M059J (cell line): Measurements from ENCODE around the gene BTBD16. TPM values are rescaled to one million over a fixed set of nuclear protein-coding genes. Genes with fewer than 3 reads are reported as not detected.

ENCODE experiments used
- DNase-seq: peaks from one replicate; pipeline ENCODE4 v3.0.0-alpha.2; 2012; ENCODE audit warnings: low read depth
- total RNA-seq: library from RNA; depleted of rRNA; stranded (reverse); fragments of >200 nt; shearing (Covaris generic); gene quantifications from 2 replicates; pipeline ENCODE4 v1.2.3, GENCODE V29; 2014

BTBD16 gene
- total RNA-seq, 1 experiment from 2014 or later: 0.05 TPM

DNA sequence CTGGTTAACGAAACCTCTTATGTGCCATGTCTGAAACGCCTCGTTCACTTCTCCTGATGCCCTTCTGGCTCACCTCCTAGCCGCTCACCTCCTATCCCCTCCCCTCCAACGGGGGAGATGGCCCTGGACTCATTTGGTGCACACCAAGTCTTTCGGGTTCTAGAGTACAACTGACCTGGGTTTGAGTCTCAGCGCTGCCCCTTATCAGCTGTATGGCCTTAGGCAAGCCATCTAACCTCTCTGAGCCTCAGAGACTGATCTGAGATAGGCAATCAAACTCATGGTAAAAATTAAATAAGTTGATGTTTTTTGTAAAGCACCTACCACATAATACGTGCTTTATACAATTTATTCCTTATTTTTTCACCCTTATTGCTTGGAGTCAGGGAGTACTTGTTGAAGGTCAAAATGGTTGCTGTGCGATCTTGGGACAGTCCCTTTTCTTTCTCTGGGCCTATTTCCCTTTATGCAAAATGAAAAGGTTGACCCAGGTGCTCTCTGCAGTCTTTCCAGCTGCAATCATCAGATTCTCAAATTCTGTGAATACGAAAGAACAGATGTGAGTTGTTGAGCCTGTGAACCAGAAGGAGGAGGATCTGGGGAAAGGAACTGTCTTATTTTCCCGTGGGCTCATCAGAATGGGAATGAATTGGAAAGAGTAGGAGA, 72.2 kb downstream of the BTBD16 start:
- no peak for DNase-seq

DNA sequence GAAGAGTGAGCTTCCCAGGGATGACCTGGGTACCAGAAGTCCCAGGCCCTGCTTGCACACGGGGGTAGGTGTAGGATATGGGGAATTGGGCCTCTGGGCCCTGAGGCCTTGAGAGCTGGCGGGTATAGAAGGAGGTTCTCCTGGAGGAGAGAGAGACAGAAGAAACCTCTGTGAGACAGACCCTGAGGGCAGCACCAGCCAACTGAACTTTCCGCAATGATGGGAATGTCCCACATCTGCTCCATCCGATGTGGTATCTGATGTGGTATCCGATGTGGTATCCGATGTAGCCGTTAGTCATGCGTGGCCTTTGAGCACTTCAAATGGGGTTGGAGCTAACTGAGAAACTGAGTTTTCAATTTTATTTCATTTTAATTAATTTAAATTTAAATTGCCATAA, 72.8 kb downstream of the BTBD16 start:
- no peak for DNase-seq

DNA sequence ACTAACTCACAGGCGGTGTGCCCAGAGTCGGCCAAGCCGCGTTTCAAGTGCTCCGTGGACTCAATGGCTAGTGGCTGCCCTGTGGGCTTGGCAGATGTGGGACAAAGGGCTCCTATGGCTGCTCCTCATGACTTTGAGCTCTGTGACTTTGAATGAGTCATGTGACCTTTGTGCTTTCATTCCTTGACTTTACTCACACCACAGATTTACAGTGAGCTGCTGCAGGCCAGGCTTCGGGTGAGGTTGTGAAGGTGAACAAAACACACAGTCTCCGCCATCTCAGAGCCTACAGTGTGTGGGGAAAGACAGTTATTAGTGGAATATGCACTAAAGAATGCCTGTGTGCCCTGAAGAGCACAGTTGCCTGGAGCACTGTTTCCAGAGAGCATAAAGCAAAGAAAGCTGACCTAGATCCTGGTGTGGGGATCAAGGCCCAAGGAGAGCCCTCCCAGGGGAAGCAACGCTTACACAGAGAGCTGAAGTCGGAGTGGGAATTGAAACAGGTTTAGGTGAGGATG, 73.7 kb downstream of the BTBD16 start:
- peak; percentile 86 for DNase-seq

DNA sequence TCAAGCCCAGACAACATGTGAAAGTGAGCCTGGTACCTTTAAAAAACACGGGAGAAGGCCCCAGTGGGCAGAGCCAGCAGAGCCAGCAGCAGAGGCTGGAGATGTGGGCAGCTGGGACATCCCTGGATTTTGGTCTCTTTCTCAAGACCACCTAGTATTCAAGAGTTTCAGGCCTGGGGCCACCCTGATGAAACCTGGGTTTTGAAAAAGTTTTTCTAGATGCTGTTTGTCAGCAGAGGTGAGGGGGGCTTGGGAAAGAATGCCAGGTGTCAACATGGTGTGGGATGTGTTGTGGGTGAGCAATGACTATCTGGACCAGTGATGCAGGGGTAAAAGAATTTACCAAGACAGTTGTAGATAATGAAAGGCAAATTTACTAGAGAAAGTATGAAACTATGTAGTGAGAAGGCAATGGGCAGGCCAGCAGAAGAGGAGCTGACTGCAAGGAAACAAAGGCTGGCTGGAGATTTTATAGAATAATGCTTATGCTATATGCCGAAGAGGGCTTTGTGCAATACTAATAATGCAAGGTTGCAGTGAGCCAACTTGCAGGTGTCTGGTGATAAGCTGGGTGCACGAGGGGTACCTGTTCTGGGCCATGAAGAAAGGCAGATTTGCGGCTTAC, 75.3 kb downstream of the BTBD16 start:
- DNase-seq: no peak

- DNase-seq: no peak
Measured at GRCh38 chr10:122347170-122347841, 76.2 kb downstream of the BTBD16 start.

GRCh38 chr10:122348512-122348911, 77.4 kb downstream of the BTBD16 start:
- peak; percentile 80 for DNase-seq

DNA sequence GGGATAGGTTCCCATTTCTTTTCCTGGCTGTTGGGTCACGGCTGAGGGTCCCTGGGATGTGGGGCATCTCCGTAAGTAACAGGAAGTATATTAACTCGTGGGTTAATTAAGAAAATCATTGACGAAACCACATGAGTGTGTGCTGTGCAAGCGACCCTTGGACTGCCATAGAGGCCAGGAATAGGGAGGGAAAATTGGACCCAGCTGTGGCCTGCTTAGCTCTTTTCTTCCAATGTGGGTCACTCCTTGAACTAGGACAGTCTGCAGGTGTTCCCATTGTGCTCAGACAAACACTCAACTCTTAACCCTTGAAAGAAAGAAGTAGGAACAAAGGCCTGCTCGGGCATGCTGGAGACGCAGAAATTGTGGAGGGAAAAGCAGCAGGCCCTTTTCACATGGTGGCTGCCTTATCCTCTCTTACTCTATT, 77.9 kb downstream of the BTBD16 start:
- no peak for DNase-seq

DNA sequence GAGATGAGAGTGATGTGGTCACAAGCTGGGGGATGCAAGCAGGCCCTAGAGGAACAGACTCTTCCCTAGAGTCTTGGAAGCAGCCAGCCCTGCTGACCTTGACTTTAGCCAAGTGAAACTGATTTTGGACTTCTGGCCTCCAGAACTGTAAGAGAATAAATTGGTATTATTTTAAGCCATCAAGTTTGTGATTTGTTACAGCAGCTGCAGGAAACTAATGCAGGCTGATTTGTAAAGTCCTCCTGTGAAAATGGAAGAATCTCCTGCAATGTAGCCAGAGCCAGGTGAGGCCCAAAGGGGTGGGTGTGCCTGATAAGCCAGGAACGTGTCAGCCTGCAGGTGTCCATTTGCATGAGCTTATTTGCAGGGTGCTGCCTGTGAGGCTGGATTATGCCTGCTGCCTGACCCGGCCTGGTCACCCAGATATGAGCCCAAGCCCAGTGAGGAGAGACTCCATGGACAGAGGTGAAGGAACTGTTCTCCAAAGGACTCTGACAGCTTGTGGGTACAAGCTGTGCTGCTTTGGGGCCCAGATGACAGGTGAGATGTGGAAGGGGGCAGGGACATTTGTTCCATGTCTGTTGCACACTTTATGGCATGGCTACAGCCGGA, 78.8 kb downstream of the BTBD16 start:
- DNase-seq: no peak

GRCh38 chr10:122350893-122351292, 79.8 kb downstream of the BTBD16 start:
- no peak for DNase-seq

DNA sequence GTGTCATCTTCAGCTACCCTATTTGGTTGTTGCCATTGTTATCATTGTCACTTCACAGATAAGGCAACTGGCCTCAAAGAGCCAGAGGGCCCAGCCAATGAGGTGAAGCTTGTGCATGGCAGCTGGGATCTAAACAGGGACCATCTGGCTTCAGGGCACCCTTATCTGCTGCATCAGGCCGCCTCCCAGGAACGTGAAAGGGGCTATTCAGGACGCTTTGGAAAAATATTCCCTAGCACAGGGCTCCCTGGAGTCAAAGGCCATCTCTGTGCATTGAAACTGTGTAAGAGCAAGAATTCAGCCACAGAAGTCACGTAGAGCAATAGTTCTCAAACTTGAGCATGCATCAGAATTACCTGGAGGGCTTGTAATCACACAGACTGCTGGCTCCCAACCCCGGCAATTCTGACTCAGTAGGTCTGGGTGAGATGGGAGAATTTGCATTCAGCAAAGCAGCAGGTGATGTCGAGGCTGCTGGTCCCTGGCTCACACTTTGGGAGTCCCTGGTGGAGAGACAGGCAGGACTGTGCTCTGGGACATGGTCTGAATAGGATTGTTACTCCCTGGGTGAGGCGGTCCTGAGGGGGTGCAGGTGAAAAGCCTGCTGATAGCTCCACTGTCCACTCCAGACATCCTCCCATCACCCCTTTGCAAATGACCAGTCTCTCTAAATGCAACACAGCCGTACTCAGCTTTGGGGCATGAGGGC, 81.9 kb downstream of the BTBD16 start:
- no peak for DNase-seq

GRCh38 chr10:122354383-122354782, 83.3 kb downstream of the BTBD16 start:
- no peak for DNase-seq

- DNase-seq: no peak
Measured at GRCh38 chr10:122357685-122358084, 86.6 kb downstream of the BTBD16 start.

DNA sequence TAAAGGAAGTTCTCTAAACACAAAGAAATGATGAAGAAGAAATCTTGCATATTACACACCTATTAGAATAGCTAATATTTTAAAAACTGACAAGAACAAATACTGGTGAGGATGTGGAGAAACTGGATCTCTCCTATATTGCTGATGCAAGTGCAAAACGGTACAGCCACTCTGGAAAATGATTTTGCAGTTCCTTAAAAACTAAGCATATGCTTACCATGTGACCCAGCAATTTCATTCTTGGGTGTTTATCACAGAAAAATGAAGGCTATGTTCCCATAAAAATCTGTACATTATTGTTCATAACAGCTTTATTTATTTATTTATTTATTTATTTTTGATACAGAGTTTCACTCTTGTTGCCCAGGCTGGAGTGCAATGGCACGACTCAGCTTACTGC, 88.5 kb downstream of the BTBD16 start:
- no peak for DNase-seq

GRCh38 chr10:122361046-122361445, 90.0 kb downstream of the BTBD16 start:
- DNase-seq: no peak

- no peak for DNase-seq
Measured at GRCh38 chr10:122362031-122362592, 91.0 kb downstream of the BTBD16 start.

- peak; percentile 83 for DNase-seq
Measured at GRCh38 chr10:122362621-122363020, 91.5 kb downstream of the BTBD16 start.

DNA sequence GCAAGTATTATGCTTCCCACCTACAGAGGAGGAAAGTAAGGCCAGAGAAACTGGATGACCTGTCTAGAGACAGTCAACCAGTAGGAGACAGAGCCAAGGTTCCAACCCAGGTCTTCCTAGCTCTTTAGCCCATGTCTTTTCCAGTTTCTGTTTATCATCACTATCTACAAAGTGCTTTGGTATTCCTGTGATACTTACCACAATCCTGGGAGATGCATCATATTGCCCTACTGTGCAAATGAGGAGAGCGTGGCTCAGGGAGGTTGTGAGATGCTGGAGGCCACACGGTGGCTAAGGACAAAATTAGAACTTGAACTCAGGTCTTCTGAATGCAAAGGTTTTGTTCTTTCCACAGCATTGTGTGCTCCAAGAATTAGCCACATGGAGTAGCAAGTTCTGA, 92.2 kb downstream of the BTBD16 start:
- DNase-seq: peak; percentile 24

GRCh38 chr10:122363722-122364463, 92.8 kb downstream of the BTBD16 start:
- no peak for DNase-seq

GRCh38 chr10:122368502-122369254, 97.6 kb downstream of the BTBD16 start:
- DNase-seq: no peak

DNA sequence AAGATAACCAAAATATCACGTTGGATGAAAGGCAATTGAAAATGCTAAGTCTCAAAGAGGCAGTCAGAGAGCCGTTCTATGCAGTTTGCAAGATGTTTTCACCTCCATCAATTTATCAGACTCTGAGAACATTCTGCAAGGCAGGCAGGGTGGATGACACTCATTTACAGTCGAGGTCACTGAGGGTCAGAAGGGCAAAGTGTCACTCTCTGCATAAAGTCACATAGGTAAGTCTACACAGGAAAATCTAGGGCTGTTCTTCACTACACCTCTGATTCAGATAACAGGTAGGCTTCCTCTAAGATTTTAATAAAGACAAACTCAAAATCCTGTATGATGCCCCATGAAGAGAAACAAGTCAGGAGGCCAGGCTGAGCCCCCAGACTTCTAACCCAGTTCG, 102.0 kb downstream of the BTBD16 start:
- no peak for DNase-seq
